ENCODE measurements around the gene SREK1IP1. TPM values are rescaled to one million over a fixed set of nuclear protein-coding genes. Genes with fewer than 3 reads are reported as not detected.

SREK1IP1 gene
- polyA plus RNA-seq, 1 donor: 10.3 TPM

DNA sequence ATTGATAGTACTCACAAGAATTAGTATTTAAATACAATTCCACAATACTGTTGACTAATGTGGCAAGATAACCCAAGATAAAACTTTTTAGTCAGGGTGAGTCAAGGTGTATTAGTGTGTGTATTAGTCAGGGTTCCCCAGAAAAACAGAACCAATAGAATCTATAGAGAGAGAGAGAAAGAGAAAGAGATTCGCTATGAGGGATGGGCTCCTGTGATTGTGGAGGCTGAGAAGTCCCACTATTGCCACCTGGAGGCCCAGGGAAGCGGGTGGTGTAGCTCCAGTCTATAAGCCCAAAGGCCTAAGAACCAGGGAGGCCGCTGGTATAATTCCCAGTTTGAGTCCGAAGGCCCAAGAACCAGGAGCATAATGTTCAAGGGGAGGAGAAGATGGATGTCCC, 88.2 kb downstream of the SREK1IP1 start:
- DNase-seq: no peak

DNA sequence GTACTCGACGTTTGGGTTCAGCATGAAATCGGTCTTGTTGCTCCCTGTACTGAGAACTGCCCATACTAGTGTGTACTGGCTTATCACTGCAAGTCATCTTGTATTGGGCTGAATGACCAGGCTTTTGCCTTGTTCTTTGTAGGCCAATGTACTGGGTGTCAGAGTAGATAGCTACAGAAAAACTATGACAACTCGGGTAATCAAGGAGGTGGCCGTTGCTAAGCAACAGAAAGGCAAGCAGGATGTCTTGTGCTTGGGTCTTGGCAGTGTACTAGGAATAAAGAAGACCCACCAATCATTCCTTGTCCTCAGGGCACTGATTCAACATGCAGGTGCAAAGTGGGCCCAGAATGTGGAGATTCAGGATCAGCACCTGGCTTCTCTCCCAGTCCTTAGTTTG, 90.1 kb downstream of the SREK1IP1 start:
- no peak for DNase-seq

DNA sequence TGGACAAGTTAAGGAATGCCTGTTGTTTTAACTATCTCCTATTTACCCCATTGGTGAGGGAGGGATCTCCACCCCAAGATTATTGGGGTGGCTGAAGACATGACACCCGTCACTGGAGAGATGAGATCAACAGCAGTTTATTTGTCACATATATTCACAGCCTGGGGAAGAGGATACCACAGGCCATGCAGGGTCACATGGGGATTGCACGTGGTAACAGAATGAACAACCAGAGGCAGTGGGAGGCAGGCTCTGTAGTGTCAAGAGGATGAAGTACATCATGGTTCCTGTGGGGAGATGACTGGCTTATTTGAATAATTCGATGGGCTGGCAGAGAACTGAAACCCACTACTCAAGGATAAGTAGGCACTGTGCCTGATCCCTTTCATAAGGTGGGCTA, 96.8 kb downstream of the SREK1IP1 start:
- no peak for DNase-seq

DNA sequence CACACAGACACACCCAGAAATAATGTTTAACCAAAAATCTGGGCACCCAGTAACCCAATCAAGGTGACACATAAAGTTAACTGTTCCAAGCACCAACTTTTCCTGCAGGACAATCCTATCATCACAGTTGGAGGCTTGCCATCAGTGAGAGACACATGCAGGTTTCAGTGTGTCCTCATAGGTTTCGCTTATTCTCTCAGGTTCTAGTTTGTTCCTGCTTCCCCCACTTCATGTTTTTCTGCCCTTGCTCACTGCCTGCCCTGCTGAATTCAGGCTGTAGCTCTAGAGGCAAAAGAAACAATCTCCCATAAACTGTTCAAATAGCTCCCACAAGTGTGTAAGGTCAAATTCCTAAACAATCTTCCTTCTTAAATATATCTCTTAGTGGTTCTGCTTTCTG, 98.2 kb downstream of the SREK1IP1 start:
- no peak for DNase-seq

Other genes with a start within 250 kb of the SREK1IP1 start
- not detected for gene SHISAL2B, start 78.2 kb downstream of the SREK1IP1 start, polyA plus RNA-seq (ENCODE audit: insufficient read length)
- 21.9 TPM for gene CWC27, start 239 bp upstream of the SREK1IP1 start, polyA plus RNA-seq (ENCODE audit: insufficient read length)

Measured in hindlimb muscle (tissue), 1 donor.